SJCRH30 (cell line): ENCODE data around the gene OR52E8. TPM values are rescaled to one million over a fixed set of nuclear protein-coding genes. Genes with fewer than 3 reads are reported as not detected.
A peak's percentile ranks its signal among the peaks of the same experiment; 100 is the strongest.

Source experiments
- DNase-seq, 2 experiments: peaks; one replicate each; pipeline ENCODE4 v3.0.0-alpha.2; 2015 to 2020
- H3K27ac ChIP-seq: fragments of 250-450 bp; sonication (Bioruptor Pico); 2 replicates; pipeline ENCODE4 v1.5.1; 2020; ENCODE audit warnings: mild to moderate bottlenecking, moderate library complexity
- H3K27me3 ChIP-seq: fragments of 250-450 bp; sonication (Bioruptor Pico); 2 replicates; pipeline ENCODE4 v1.5.1; 2020; ENCODE audit warnings: mild to moderate bottlenecking, moderate library complexity
- H3K36me3 ChIP-seq: fragments of 250-450 bp; sonication (Bioruptor Pico); 2 replicates; pipeline ENCODE4 v1.5.1; 2020; ENCODE audit warnings: mild to moderate bottlenecking, moderate library complexity
- H3K4me1 ChIP-seq: fragments of 250-450 bp; sonication (Bioruptor Pico); 2 replicates; pipeline ENCODE4 v1.5.1; 2020; ENCODE audit warnings: mild to moderate bottlenecking, moderate library complexity
- H3K4me3 ChIP-seq: fragments of 250-450 bp; sonication (Bioruptor Pico); 2 replicates; pipeline ENCODE4 v1.5.1; 2020; ENCODE audit warnings: mild to moderate bottlenecking, moderate library complexity
- H3K9me3 ChIP-seq: fragments of 250-450 bp; sonication (Bioruptor Pico); replicated peaks from 2 replicates; pipeline ENCODE4 v1.5.1; 2020; ENCODE audit warnings: mild to moderate bottlenecking, moderate library complexity
- total RNA-seq: library from RNA; depleted of rRNA; stranded (reverse); fragments of >200 nt; shearing (Covaris generic); gene quantifications from 2 replicates; pipeline ENCODE4 v1.2.3, GENCODE V29; 2014; rRNA removed

The OR52E8 gene
- total RNA-seq, 1 experiment from 2014 or later: not detected

- Histone ChIP-seq H3K4me3 (no peak overlapping the region), H3K36me3 (no peaks in the 10 kb centered on the region), H3K9me3 (no peaks in the 10 kb centered on the region), H3K4me1 (no peaks in the 10 kb centered on the region), H3K27ac (no peak overlapping the region), H3K27me3 (no peaks in the 10 kb centered on the region)
- peak in 1 of 2 experiments; percentile 3 for DNase-seq
These were observed 26.2 kb downstream of the OR52E8 start for GRCh38 chr11:5831196-5831829.

GRCh38 chr11:5818245-5818886 lies 39.1 kb downstream of the OR52E8 start:
- Histone ChIP-seq H3K27me3 (no peaks in the 10 kb centered on the region), H3K4me3 (no peak overlapping the region)

DNA sequence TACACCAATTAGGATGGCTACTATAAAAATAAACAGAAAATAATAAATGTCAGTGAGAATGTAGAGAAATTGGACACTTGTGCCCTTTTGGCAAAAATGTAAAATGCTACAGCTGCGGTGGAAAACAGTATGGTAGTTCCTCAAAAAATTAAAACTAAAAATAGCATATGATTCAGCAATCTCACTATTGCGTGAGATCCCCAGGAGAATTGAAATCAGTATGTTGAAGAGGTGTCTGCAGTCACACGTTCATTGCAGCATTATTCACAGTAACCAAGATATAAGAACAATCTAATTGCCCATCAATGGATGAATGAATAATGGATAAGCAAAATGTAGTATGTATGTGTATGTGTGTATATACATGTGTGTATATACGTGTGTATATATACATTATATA lies 42.0 kb downstream of the OR52E8 start:
- no peak overlapping the region for H3K4me3 ChIP-seq
- no peaks in the 10 kb centered on the region for H3K36me3 ChIP-seq
- 0 out of 2 replicates have a peak, but pooled peaks cover 4% of the 10 kb centered on the region for H3K27me3 ChIP-seq
- DNase-seq: no peak
- H3K4me1 ChIP-seq: no peaks in the 10 kb centered on the region
- H3K9me3 ChIP-seq: no peaks in the 10 kb centered on the region
- no peak overlapping the region for H3K27ac ChIP-seq

More at GRCh38 chr11:5818245-5818886, 39.1 kb downstream of the OR52E8 start:
- Histone ChIP-seq H3K27ac (no peak overlapping the region), H3K4me1 (no peaks in the 10 kb centered on the region), H3K36me3 (no peaks in the 10 kb centered on the region), H3K9me3 (no peaks in the 10 kb centered on the region)
- DNase-seq: no peak

GRCh38 chr11:5809905-5810795 lies 47.3 kb downstream of the OR52E8 start:
- no peak overlapping the region for H3K27ac ChIP-seq
- H3K36me3 ChIP-seq: no peaks in the 10 kb centered on the region
- no peaks in the 10 kb centered on the region for H3K9me3 ChIP-seq
- no peak for DNase-seq
- H3K27me3 ChIP-seq: peaks cover 8% of the 10 kb centered on the region
- H3K4me3 ChIP-seq: no peak overlapping the region
- no peaks in the 10 kb centered on the region for H3K4me1 ChIP-seq

GRCh38 chr11:5809122-5809519 lies 48.4 kb downstream of the OR52E8 start:
- Histone ChIP-seq H3K4me3 (no peak overlapping the region), H3K27me3 (peaks cover 11% of the 10 kb centered on the region), H3K36me3 (no peaks in the 10 kb centered on the region), H3K9me3 (no peaks in the 10 kb centered on the region), H3K4me1 (no peaks in the 10 kb centered on the region), H3K27ac (no peak overlapping the region)
- no peak for DNase-seq

GRCh38 chr11:5808500-5809121 lies 48.9 kb downstream of the OR52E8 start, which contains the start of gene OR52N2:
Gene OR52N2, plus strand, starts transcription at chr11:5808924. Its CDS starts 11,412 bp downstream, at chr11:5820336.
- H3K9me3 ChIP-seq: no peaks in the 10 kb centered on the region
- H3K4me3 ChIP-seq: no peak within 1 kb of the TSS
- no peak within 1 kb of the TSS for H3K27ac ChIP-seq
- no peaks in the 10 kb centered on the region for H3K4me1 ChIP-seq
- H3K27me3 ChIP-seq: peaks cover 11% of the 10 kb centered on the region
- DNase-seq: peak; percentile 54 to 82
- no peaks in the 10 kb centered on the region for H3K36me3 ChIP-seq

- Histone ChIP-seq H3K4me1 (no peaks in the 10 kb centered on the region), H3K9me3 (no peaks in the 10 kb centered on the region), H3K4me3 (no peak overlapping the region), H3K36me3 (no peaks in the 10 kb centered on the region), H3K27me3 (peaks cover 11% of the 10 kb centered on the region), H3K27ac (no peak overlapping the region)
- no peak for DNase-seq
These were observed 49.9 kb downstream of the OR52E8 start for GRCh38 chr11:5807580-5807979.

Other genes with a start within 250 kb of the OR52E8 start
- not detected in 2 replicates for gene TRIM34, start 232.7 kb downstream of the OR52E8 start, total RNA-seq
- 10.2 and 10.5 TPM in 2 replicates for gene TRIM5, start 172.6 kb downstream of the OR52E8 start, total RNA-seq
- gene TRIM22, start 167.9 kb downstream of the OR52E8 start, total RNA-seq: 0.30 and 0.65 TPM in 2 replicates
- not detected in 2 replicates for gene OR56B1, start 121.2 kb downstream of the OR52E8 start, total RNA-seq
- gene OR52N4, start 103.4 kb downstream of the OR52E8 start, total RNA-seq: not detected in 2 replicates
- gene OR52N5, start 74.3 kb downstream of the OR52E8 start, total RNA-seq: not detected in 2 replicates
- gene OR52N1, start 66.4 kb downstream of the OR52E8 start, total RNA-seq: not detected in 2 replicates
- not detected in 2 replicates for gene OR52N2, start 48.8 kb downstream of the OR52E8 start, total RNA-seq
- not detected in 2 replicates for gene OR52E6, start 15.8 kb downstream of the OR52E8 start, total RNA-seq
- gene OR52E4, start 22.9 kb upstream of the OR52E8 start, total RNA-seq: not detected in 2 replicates
- not detected in 2 replicates for gene OR52E5, start 35.5 kb upstream of the OR52E8 start, total RNA-seq
- gene OR56A3, start 84.6 kb upstream of the OR52E8 start, total RNA-seq: not detected in 2 replicates
- gene OR56A5, start 110.8 kb upstream of the OR52E8 start, total RNA-seq: not detected in 2 replicates
- gene OR52L1, start 129.3 kb upstream of the OR52E8 start, total RNA-seq: not detected in 2 replicates
- gene OR56A4, start 149.3 kb upstream of the OR52E8 start, total RNA-seq: not detected in 2 replicates
- not detected in 2 replicates for gene OR56A1, start 173.1 kb upstream of the OR52E8 start, total RNA-seq
- gene OR56B4, start 250.0 kb upstream of the OR52E8 start, total RNA-seq: not detected in 2 replicates